Measurements from ENCODE around the gene ABTB2. TPM values are rescaled to one million over a fixed set of nuclear protein-coding genes. Genes with fewer than 3 reads are reported as not detected.

The ABTB2 gene
- total and polyA plus RNA-seq, 9 of the 15 experiments (the other 6 are each of a cell fraction or from before 2014, with no cell fraction given): 0.03 to 0.18 (median 0.12) TPM; not detected in 2

GRCh38 chr11:34182921-34183685 is 174.7 kb downstream of the ABTB2 start:
- POLR2A ChIA-PET: interaction anchor here (1.1 to 1.6 kb wide), 2 partner anchors 9 to 14 kb away, joined by 3 to 6 read pairs; no protein-coding TSS in a partner anchor
- CTCF ChIA-PET (ENCODE audit: low intra/inter-chr PET ratio): no interaction called here
- 5% methylated on average over 11 of the region's 13 CpGs for WGBS (ENCODE audit: insufficient coverage, low coverage, missing lambda C conversion rate)
- Histone ChIP-seq H3K9ac (ENCODE audit: insufficient read depth in 1 of 2, low read depth in 2 of 2, low read length in 2 of 2) (no peak overlapping the region), H3K4me3 (no peak overlapping the region), H3K36me3 (ENCODE audit: control insufficient read depth, insufficient read depth, low read length) (no peaks in the 10 kb centered on the region), H3K9me1 (ENCODE audit: control insufficient read depth, insufficient read depth, low read length) (no peaks in the 10 kb centered on the region), H3K27ac (ENCODE audit: extremely low read depth, low read depth, low read length) (no peak overlapping the region), H3K4me1 (replicated peaks in 1 of 2; ENCODE audit: control insufficient read depth in 2 of 2, insufficient read depth in 2 of 2, low read length in 2 of 2) (no peaks in the 10 kb centered on the region), H3K9me3 (replicated peaks; ENCODE audit: control insufficient read depth, insufficient read depth, low read depth, low read length) (no peaks in the 10 kb centered on the region), H3K27me3 (ENCODE audit: control insufficient read depth in 2 of 2, insufficient read depth in 2 of 2, low read length in 2 of 2) (peaks cover 34 to 66% of the 10 kb centered on the region in 2 experiments; a peak in 4 of 5 replicates), H3K4me2 (ENCODE audit: insufficient read depth, low read length) (no peak overlapping the region), H4K20me1 (replicated peaks; ENCODE audit: control insufficient read depth, insufficient read depth, low read length) (peaks cover 3% of the 10 kb centered on the region; the same call in 1 of the 2 replicates), H2AFZ (ENCODE audit: low read depth, low read length) (no peak overlapping the region), H3K79me2 (ENCODE audit: control insufficient read depth, insufficient read depth, low read length) (no peaks in the 10 kb centered on the region)
- TF ChIP-seq NCOA6 (IDR thresholded peaks at IDR 0.05): no peak
- no peak for TF ChIP-seq POLR2G (IDR thresholded peaks at IDR 0.05; ENCODE audit: low read depth, low read length)
- no peak for TF ChIP-seq TFAM (CRISPR knock-in tag; conservative IDR thresholded peaks at IDR 0.05)
- no peak for TF ChIP-seq SMAD4 (CRISPR knock-in tag; conservative IDR thresholded peaks at IDR 0.05)
- TF ChIP-seq OTX1 (CRISPR knock-in tag; IDR thresholded peaks at IDR 0.05): no peak
- TF ChIP-seq SP2 (IDR thresholded peaks at IDR 0.05; ENCODE audit: extremely low read depth, low read depth, low read length, poor library complexity, severe bottlenecking): no peak
- no peak for TF ChIP-seq TCF7 (IDR thresholded peaks at IDR 0.05; ENCODE audit: borderline replicate concordance)
- no peak for TF ChIP-seq SIX5 (IDR thresholded peaks at IDR 0.05; ENCODE audit: borderline replicate concordance in 1 of 2, insufficient read depth in 1 of 2, low read depth in 1 of 2, low read length in 2 of 2)
- no peak for TF ChIP-seq ZC3H4 (CRISPR knock-in tag; IDR thresholded peaks at IDR 0.05; ENCODE audit: borderline replicate concordance)
- TF ChIP-seq HDGF (IDR thresholded peaks at IDR 0.05): no peak
- no peak for TF ChIP-seq ZFP30 (CRISPR knock-in tag; IDR thresholded peaks at IDR 0.05; ENCODE audit: borderline replicate concordance)
- TF ChIP-seq ZNF197 (CRISPR knock-in tag; IDR thresholded peaks at IDR 0.05; ENCODE audit: low read depth): no peak
- no peak for TF ChIP-seq SFPQ (IDR thresholded peaks at IDR 0.05; ENCODE audit: low read depth, low read length)
- no peak for TF ChIP-seq PTTG1 (tag; IDR thresholded peaks at IDR 0.05; ENCODE audit: low read depth)
- TF ChIP-seq SIN3A (IDR thresholded peaks at IDR 0.05; ENCODE audit: borderline replicate concordance in 2 of 2, control insufficient read depth in 1 of 2, low read depth in 2 of 2, low read length in 2 of 2): no peak
- TF ChIP-seq RUNX1 (IDR thresholded peaks at IDR 0.05; ENCODE audit: low read depth): no peak
- TF ChIP-seq ZNF133 (CRISPR knock-in tag; IDR thresholded peaks at IDR 0.05): no peak
- intact Hi-C loops (cut with micrococcal nuclease) (no loop called here), in situ Hi-C loops (cut with MboI) (no loop called here)
- no peak for DNase-seq (ENCODE audit: extremely low read depth in 1 of 4, low spot score in 3 of 4)
- ATAC-seq: no peak
- BruUV-seq (replicated peaks): no TSS peak
- no peak for FAIRE-seq

Measured in K562 (cell line).